Prostate gland (tissue), 2 donors: Measurements from ENCODE around the gene USP24.
"Not testable (repeated sequence)": the region's sequence is repeated elsewhere in the genome, so short reads cannot be mapped to it uniquely, and the experiment has no call there.

Source experiments
- POLR2A ChIP-seq: fragments of 450-650 bp; IDR thresholded peaks from one replicate; pipeline ENCODE4 v1.6.1; 2016; ENCODE audit warnings: antibody characterized with exemption, mild to moderate bottlenecking
- POLR2AphosphoS5 ChIP-seq: sonication (generic); formaldehyde crosslinking; IDR thresholded peaks from one replicate; pipeline ENCODE4 v1.6.1; 2017; ENCODE audit warnings: antibody characterized with exemption
- TF ChIP-seq, protein P1 (sequence below), 4 experiments: fragments of 200-600 bp in 2 of 4; fragments of 450-650 bp in 2 of 4; sonication (generic) in 2 of 4; IDR thresholded peaks; 1 replicate in 3 of 4; 2 replicates in 1 of 4; pipeline ENCODE4 v1.5.1; 2016 to 2019; ENCODE audit warnings: antibody characterized with exemption in 4 of 4, mild to moderate bottlenecking in 2 of 4, moderate library complexity in 2 of 4

DNA sequence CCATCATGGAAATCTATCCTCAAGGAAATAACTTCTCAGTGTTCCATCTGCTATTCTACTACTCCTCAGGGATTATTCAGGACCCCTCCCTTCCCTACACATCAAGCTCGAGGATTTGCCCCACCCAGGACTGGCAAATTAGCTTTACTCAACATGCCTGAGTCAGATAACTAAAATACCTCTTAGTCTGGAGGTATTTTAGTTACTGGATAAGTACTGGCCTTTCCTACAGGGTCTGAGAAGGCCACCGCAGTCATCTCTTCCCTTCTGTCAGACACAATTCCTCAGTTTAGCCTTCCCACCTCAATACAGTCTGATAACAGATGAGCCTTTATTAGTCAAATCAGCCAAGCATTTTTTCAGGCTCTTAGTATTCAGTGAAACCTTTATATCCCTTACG, 188.5 kb downstream of the USP24 start:
- TF ChIP-seq, protein P1, sequence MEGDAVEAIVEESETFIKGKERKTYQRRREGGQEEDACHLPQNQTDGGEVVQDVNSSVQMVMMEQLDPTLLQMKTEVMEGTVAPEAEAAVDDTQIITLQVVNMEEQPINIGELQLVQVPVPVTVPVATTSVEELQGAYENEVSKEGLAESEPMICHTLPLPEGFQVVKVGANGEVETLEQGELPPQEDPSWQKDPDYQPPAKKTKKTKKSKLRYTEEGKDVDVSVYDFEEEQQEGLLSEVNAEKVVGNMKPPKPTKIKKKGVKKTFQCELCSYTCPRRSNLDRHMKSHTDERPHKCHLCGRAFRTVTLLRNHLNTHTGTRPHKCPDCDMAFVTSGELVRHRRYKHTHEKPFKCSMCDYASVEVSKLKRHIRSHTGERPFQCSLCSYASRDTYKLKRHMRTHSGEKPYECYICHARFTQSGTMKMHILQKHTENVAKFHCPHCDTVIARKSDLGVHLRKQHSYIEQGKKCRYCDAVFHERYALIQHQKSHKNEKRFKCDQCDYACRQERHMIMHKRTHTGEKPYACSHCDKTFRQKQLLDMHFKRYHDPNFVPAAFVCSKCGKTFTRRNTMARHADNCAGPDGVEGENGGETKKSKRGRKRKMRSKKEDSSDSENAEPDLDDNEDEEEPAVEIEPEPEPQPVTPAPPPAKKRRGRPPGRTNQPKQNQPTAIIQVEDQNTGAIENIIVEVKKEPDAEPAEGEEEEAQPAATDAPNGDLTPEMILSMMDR (IDR thresholded peaks at IDR 0.05) = not testable (repeated sequence)
- not testable (repeated sequence) for TF ChIP-seq POLR2AphosphoS5, POLR2A
